Activated naive CD8-positive, alpha-beta T cell treated with anti-CD3 and anti-CD28 coated beads, Interleukin-2, amount 50 U/mL, for 24 hours (primary cell): ENCODE data around the gene NFU1.
"Not testable (repeated sequence)": the region's sequence is repeated elsewhere in the genome, so short reads cannot be mapped to it uniquely, and the experiment has no call there.

Experiments used
- ATAC-seq: fragments of 150-1000 bp; cut with Tn5 transposase; one replicate; pipeline ENCODE4 v1.10.0; 2021
- DNase-seq: peaks from one replicate; pipeline ENCODE4 v3.0.0; 2021
- H3K27ac Mint-ChIP-seq: one replicate; pipeline ENCODE4 v1.8.0; 2021; ENCODE audit warnings: mild to moderate bottlenecking, mixed read lengths
- H3K27me3 Mint-ChIP-seq: one replicate; pipeline ENCODE4 v1.8.0; 2021; ENCODE audit warnings: mixed read lengths
- H3K36me3 Mint-ChIP-seq: one replicate; pipeline ENCODE4 v1.8.0; 2021; ENCODE audit warnings: low read depth, mixed read lengths
- H3K4me1 Mint-ChIP-seq: one replicate; pipeline ENCODE4 v1.8.0; 2021; ENCODE audit warnings: mixed read lengths
- H3K4me3 Mint-ChIP-seq: one replicate; pipeline ENCODE4 v1.8.0; 2021; ENCODE audit warnings: mild to moderate bottlenecking, moderate library complexity, mixed read lengths
- H3K9me3 Mint-ChIP-seq: one replicate; pipeline ENCODE4 v1.8.0; 2021; ENCODE audit warnings: mixed read lengths

The NFU1 gene

GRCh38 chr2:69429491-69430183 is 7.6 kb downstream of the NFU1 start:
- Mint-ChIP-seq H3K36me3 (peaks cover 4% of the 10 kb centered on the region), H3K27me3 (no peaks in the 10 kb centered on the region), H3K27ac (no peak overlapping the region), H3K9me3 (no peaks in the 10 kb centered on the region), H3K4me1 (peaks cover 2% of the 10 kb centered on the region), H3K4me3 (no peak overlapping the region)
- DNase-seq (no peak), ATAC-seq (no peak)

- ATAC-seq (no peak), DNase-seq (no peak)
- H3K9me3 Mint-ChIP-seq = no peaks in the 10 kb centered on the region
- no peak overlapping the region for H3K27ac Mint-ChIP-seq
- H3K4me3 Mint-ChIP-seq = no peak overlapping the region
- peaks cover 4% of the 10 kb centered on the region for H3K36me3 Mint-ChIP-seq
- no peaks in the 10 kb centered on the region for H3K27me3 Mint-ChIP-seq
- no peaks in the 10 kb centered on the region for H3K4me1 Mint-ChIP-seq
Observed at GRCh38 chr2:69428981-69429380, 8.3 kb downstream of the NFU1 start.

DNA sequence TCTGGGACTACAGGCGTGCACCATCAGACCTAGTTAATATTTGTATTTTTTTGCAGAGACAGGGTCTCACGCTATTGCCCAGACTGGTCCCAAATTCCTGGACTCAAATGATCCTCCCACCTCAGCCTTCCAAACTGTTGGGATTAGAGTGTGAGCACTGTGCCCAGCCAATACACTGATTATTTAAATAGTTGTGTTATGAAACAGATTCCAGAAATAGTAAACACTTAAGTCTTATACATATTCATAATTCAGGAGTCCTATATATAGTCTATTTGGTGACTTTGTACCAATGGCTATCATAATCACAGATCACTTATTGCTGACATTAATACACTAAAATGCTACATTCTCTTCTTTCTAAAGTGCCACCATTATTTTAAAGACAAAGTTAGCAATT is 12.8 kb downstream of the NFU1 start:
- Mint-ChIP-seq H3K36me3 (peaks cover 11% of the 10 kb centered on the region), H3K4me1 (peaks cover 9% of the 10 kb centered on the region), H3K9me3 (no peaks in the 10 kb centered on the region), H3K27ac (no peak overlapping the region), H3K4me3 (no peak overlapping the region), H3K27me3 (no peaks in the 10 kb centered on the region)
- no peak for DNase-seq
- no peak for ATAC-seq

DNA sequence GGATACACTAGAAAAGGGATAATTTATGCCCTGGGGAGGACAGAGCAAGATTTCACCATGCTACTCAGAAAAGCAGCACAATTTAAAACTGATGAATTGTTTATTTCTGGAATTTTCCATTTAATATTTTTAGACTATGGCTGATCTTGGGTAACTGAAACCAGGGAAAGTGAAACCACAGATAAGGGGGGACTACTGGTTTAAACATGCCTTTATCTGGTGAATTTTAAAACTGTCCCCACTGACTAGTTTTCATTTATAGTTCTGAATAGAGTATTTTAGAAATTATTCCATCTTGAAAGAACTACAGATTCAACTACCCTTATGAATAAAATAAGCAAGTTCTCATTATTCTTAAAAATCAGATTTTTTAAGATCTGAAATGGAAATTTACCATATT is 15.0 kb downstream of the NFU1 start:
- no peak for ATAC-seq
- Mint-ChIP-seq H3K27me3 (no peaks in the 10 kb centered on the region), H3K4me1 (peaks cover 9% of the 10 kb centered on the region), H3K4me3 (no peak overlapping the region), H3K27ac (no peak overlapping the region), H3K9me3 (no peaks in the 10 kb centered on the region), H3K36me3 (peaks cover 16% of the 10 kb centered on the region)
- DNase-seq = no peak

- H3K9me3 Mint-ChIP-seq, H3K4me3 Mint-ChIP-seq, ATAC-seq, DNase-seq, H3K27ac Mint-ChIP-seq, H3K4me1 Mint-ChIP-seq, H3K27me3 Mint-ChIP-seq: not testable (repeated sequence)
- peaks cover 17% of the 10 kb centered on the region for H3K36me3 Mint-ChIP-seq
Observed at GRCh38 chr2:69419111-69419510, 18.1 kb downstream of the NFU1 start.

GRCh38 chr2:69416147-69416546 is 21.1 kb downstream of the NFU1 start:
- H3K4me1 Mint-ChIP-seq = no peaks in the 10 kb centered on the region
- no peaks in the 10 kb centered on the region for H3K9me3 Mint-ChIP-seq
- ATAC-seq (no peak), DNase-seq (no peak)
- H3K27ac Mint-ChIP-seq = no peak overlapping the region
- H3K4me3 Mint-ChIP-seq = no peak overlapping the region
- H3K36me3 Mint-ChIP-seq = peaks cover 14% of the 10 kb centered on the region
- H3K27me3 Mint-ChIP-seq = no peaks in the 10 kb centered on the region

DNA sequence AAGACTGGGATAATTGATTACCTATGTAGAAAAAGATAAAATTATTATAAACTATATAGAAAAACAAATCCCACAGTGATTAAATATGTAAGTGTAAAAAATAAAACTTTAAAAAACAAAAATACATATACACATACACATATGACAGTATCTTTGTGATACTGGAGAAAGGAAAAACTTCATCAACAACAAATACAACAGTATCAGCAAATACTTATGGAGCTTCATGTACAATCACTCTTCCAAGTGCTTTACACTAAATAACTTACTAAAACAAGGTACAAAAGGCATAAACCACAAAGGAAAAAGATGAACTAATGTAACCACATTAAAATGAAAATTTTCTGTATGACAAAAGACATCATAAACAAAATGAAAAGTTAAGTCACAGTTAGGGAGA is 26.1 kb downstream of the NFU1 start:
- peaks cover 9% of the 10 kb centered on the region for H3K4me1 Mint-ChIP-seq

GRCh38 chr2:69405306-69405705 is 31.9 kb downstream of the NFU1 start:
- H3K4me1 Mint-ChIP-seq = peaks cover 11% of the 10 kb centered on the region
- H3K27me3 Mint-ChIP-seq = no peaks in the 10 kb centered on the region
- DNase-seq (no peak), ATAC-seq (no peak)
- H3K27ac Mint-ChIP-seq = no peak overlapping the region
- no peak overlapping the region for H3K4me3 Mint-ChIP-seq
- H3K36me3 Mint-ChIP-seq = peaks cover 45% of the 10 kb centered on the region
- H3K9me3 Mint-ChIP-seq = peaks cover 7% of the 10 kb centered on the region

More for the DNA sequence above, 26.1 kb downstream of the NFU1 start:
- Mint-ChIP-seq H3K9me3 (no peaks in the 10 kb centered on the region), H3K4me3 (no peak overlapping the region), H3K36me3 (peaks cover 21% of the 10 kb centered on the region), H3K27me3 (no peaks in the 10 kb centered on the region), H3K27ac (no peak overlapping the region)
- no peak for ATAC-seq
- no peak for DNase-seq

- no peaks in the 10 kb centered on the region for H3K27me3 Mint-ChIP-seq
- peaks cover 7% of the 10 kb centered on the region for H3K9me3 Mint-ChIP-seq
- ATAC-seq (no peak), DNase-seq (no peak)
- H3K4me1 Mint-ChIP-seq = no peaks in the 10 kb centered on the region
- H3K27ac Mint-ChIP-seq = no peak overlapping the region
- no peak overlapping the region for H3K4me3 Mint-ChIP-seq
- H3K36me3 Mint-ChIP-seq = peaks cover 36% of the 10 kb centered on the region
Observed at GRCh38 chr2:69400121-69400520, 37.1 kb downstream of the NFU1 start.

GRCh38 chr2:69397234-69397633 is 40.0 kb downstream of the NFU1 start:
- no peaks in the 10 kb centered on the region for H3K27me3 Mint-ChIP-seq
- DNase-seq = no peak
- H3K9me3 Mint-ChIP-seq = no peaks in the 10 kb centered on the region
- peaks cover 35% of the 10 kb centered on the region for H3K36me3 Mint-ChIP-seq
- no peaks in the 10 kb centered on the region for H3K4me1 Mint-ChIP-seq
- no peak overlapping the region for H3K4me3 Mint-ChIP-seq
- ATAC-seq = no peak
- H3K27ac Mint-ChIP-seq = no peak overlapping the region

DNA sequence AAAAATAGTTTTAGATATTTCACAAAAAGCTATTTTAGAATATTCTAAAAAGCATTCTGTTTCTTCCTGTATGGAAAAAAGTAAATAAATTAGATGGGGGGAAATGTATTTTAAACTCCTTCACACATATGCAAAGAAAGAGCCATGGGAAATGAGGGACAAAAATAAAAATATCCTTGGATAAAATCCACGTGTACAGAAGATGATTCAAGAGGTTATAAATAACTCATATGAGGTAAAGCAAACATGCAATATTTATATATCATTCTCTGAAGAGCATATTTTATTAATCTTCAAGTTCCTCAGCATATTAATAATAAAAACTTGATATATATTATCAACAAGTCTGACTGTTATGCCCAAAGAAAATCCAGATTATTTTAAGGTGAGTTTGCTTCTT is 41.4 kb downstream of the NFU1 start:
- Mint-ChIP-seq H3K9me3 (no peaks in the 10 kb centered on the region), H3K36me3 (peaks cover 32% of the 10 kb centered on the region), H3K27ac (no peak overlapping the region), H3K27me3 (no peaks in the 10 kb centered on the region), H3K4me1 (no peaks in the 10 kb centered on the region), H3K4me3 (no peak overlapping the region)
- DNase-seq = no peak
- ATAC-seq = no peak

- Mint-ChIP-seq H3K9me3 (no peaks in the 10 kb centered on the region), H3K27me3 (no peaks in the 10 kb centered on the region), H3K4me1 (no peaks in the 10 kb centered on the region), H3K36me3 (peaks cover 19% of the 10 kb centered on the region), H3K4me3 (no peak overlapping the region), H3K27ac (no peak overlapping the region)
- no peak for DNase-seq
- no peak for ATAC-seq
Observed at GRCh38 chr2:69393963-69394362, 43.3 kb downstream of the NFU1 start.

DNA sequence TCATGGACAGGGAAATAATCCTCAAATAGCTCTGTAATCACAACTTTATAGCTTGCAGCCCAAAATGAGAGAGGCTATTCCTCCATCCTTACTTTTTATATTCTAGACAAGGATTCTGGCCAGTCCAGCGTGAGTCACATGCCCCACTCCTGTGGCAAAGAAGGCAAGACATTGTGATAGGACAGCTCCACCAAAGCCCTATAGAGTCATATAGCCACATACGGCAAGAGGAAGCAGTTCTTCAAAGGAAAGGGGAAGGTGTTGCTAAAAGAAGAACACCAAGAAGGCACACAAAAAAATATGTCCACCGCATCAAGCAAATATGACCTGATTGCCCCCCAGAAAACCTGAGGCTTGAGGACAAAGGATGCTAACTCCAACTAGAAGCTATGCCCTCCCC is 46.8 kb downstream of the NFU1 start:
- Mint-ChIP-seq H3K27ac (no peak overlapping the region), H3K27me3 (no peaks in the 10 kb centered on the region), H3K9me3 (no peaks in the 10 kb centered on the region), H3K36me3 (peaks cover 11% of the 10 kb centered on the region), H3K4me1 (peaks cover 19% of the 10 kb centered on the region), H3K4me3 (no peak overlapping the region)
- DNase-seq (no peak), ATAC-seq (no peak)

- ATAC-seq = no peak
Observed at GRCh38 chr2:69390001-69390400, 47.2 kb downstream of the NFU1 start.

DNA sequence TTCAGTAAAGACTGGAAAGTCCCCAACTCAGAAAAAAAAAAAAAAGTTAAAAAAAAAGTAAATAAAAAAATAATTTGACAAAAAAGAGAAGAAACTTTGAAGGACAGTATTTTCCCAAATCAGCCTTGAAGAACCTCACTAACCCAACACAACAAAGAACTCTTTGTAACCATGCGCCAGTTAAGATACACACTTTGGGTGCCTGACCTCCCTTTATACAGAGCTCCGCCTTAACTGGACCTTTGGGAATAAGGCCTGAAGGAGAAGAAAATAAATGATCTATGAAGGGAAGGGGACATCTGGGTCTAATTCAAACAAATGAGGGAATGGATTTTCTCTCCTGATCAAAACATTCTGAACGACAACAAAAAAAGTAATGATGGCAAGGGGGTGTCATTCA is 48.0 kb downstream of the NFU1 start:
- no peak overlapping the region for H3K4me3 Mint-ChIP-seq
- DNase-seq = no peak
- ATAC-seq = no peak
- H3K27me3 Mint-ChIP-seq = no peaks in the 10 kb centered on the region
- H3K36me3 Mint-ChIP-seq = peaks cover 3% of the 10 kb centered on the region
- peaks cover 23% of the 10 kb centered on the region for H3K4me1 Mint-ChIP-seq
- H3K9me3 Mint-ChIP-seq = no peaks in the 10 kb centered on the region
- H3K27ac Mint-ChIP-seq = no peak overlapping the region

More at GRCh38 chr2:69390001-69390400, 47.2 kb downstream of the NFU1 start:
- no peak for DNase-seq
- Mint-ChIP-seq H3K4me3 (no peak overlapping the region), H3K4me1 (peaks cover 19% of the 10 kb centered on the region), H3K27ac (no peak overlapping the region), H3K27me3 (no peaks in the 10 kb centered on the region), H3K9me3 (no peaks in the 10 kb centered on the region), H3K36me3 (peaks cover 10% of the 10 kb centered on the region)
